Fibroblast of lung (primary cell): Measurements from ENCODE around the gene OR4C5. TPM values are rescaled to one million over a fixed set of nuclear protein-coding genes. Genes with fewer than 3 reads are reported as not detected.
"Not testable (repeated sequence)": the region's sequence is repeated elsewhere in the genome, so short reads cannot be mapped to it uniquely, and the experiment has no call there.

Experiments
- DNase-seq, 2 donors: peaks; one replicate each; pipeline versions ENCODE4 v3.0.0 to v3.0.0-alpha.2; 2010; ENCODE audit warnings: low read depth in 2 of 2
- H2AFZ ChIP-seq: 2 replicates; pipeline ENCODE4 v1.5.1; 2012; ENCODE audit warnings: low read length, control low read depth, inconsistent platforms
- H3K27ac ChIP-seq: 2 replicates; pipeline ENCODE4 v1.5.1; 2011; ENCODE audit warnings: low read length, control low read depth; ENCODE audit not compliant: insufficient read depth
- H3K27me3 ChIP-seq: 2 replicates; pipeline ENCODE4 v1.5.1; 2011; ENCODE audit warnings: mild to moderate bottlenecking, low read length; ENCODE audit not compliant: control insufficient read depth, insufficient read depth
- H3K36me3 ChIP-seq: 2 replicates; pipeline ENCODE4 v1.5.1; 2011; ENCODE audit warnings: low read length; ENCODE audit not compliant: control insufficient read depth, insufficient read depth
- H3K4me1 ChIP-seq: 2 replicates; pipeline ENCODE4 v1.5.1; 2011; ENCODE audit warnings: low read length; ENCODE audit not compliant: control insufficient read depth, insufficient read depth; ENCODE audit errors: extremely low read depth
- H3K4me2 ChIP-seq: 2 replicates; pipeline ENCODE4 v1.5.1; 2011; ENCODE audit warnings: low read length, control low read depth; ENCODE audit not compliant: insufficient read depth; ENCODE audit errors: extremely low read depth
- H3K4me3 ChIP-seq, 4 experiments: fragments of 200-600 bp in 1 of 4; sonication (generic) in 1 of 4; replicated peaks in 1 of 4; 2 replicates each; pipeline ENCODE4 v1.5.1; 2011 to 2016; ENCODE audit warnings: low read length in 4 of 4, low read depth in 3 of 4, mild to moderate bottlenecking in 3 of 4, control low read depth in 2 of 4, inconsistent platforms in 1 of 4, mixed read lengths in 1 of 4; ENCODE audit not compliant: insufficient read depth in 1 of 4; ENCODE audit errors: control extremely low read depth in 1 of 4
- H3K79me2 ChIP-seq: 2 replicates; pipeline ENCODE4 v1.5.1; 2012; ENCODE audit warnings: mild to moderate bottlenecking, low read length, inconsistent platforms; ENCODE audit not compliant: control insufficient read depth, insufficient read depth
- H3K9ac ChIP-seq: 2 replicates; pipeline ENCODE4 v1.5.1; 2011; ENCODE audit warnings: mild to moderate bottlenecking, low read length, control low read depth; ENCODE audit not compliant: insufficient read depth
- H3K9me3 ChIP-seq: 2 replicates; pipeline ENCODE4 v1.5.1; 2012; ENCODE audit warnings: low read depth, low read length; ENCODE audit not compliant: control insufficient read depth, insufficient read depth
- H4K20me1 ChIP-seq: 2 replicates; pipeline ENCODE4 v1.5.1; 2011; ENCODE audit warnings: low read length; ENCODE audit not compliant: control insufficient read depth, insufficient read depth; ENCODE audit errors: extremely low read depth
- EZH2 ChIP-seq: IDR thresholded peaks from 2 replicates; pipeline ENCODE4 v1.5.1; 2012; ENCODE audit warnings: low read length, control low read depth, mild to moderate bottlenecking; ENCODE audit errors: missing control alignments
- polyA plus RNA-seq, 2 donors: library from polyadenylated mRNA; depleted of rRNA in 1 of 2; stranded (reverse) in 1 of 2; unstranded in 1 of 2; fragments of >200 nt; gene quantifications; 2 replicates each; pipeline ENCODE4 v1.2.1, GENCODE V29; 2011 to 2012; ENCODE audit warnings: missing spikeins in 1 of 2
- total RNA-seq: library from RNA; depleted of rRNA; stranded (reverse); fragments of >200 nt; gene quantifications from 2 replicates; pipeline ENCODE4 v1.2.1, GENCODE V29; 2014
- TF ChIP-seq, protein P1 (sequence below), 2 donors: IDR thresholded peaks in 1 of 2; conservative IDR thresholded peaks in 1 of 2; 1 replicate in 1 of 2; 2 replicates in 1 of 2; pipeline ENCODE4 v1.5.1; 2011 to 2012; ENCODE audit warnings: low read length in 2 of 2, control low read depth in 1 of 2, inconsistent platforms in 1 of 2, low read depth in 1 of 2, mild to moderate bottlenecking in 1 of 2

Gene OR4C5
- total and polyA plus RNA-seq, 2 donors (not counting 1 experiment from before 2014, with no cell fraction given): not detected

DNA sequence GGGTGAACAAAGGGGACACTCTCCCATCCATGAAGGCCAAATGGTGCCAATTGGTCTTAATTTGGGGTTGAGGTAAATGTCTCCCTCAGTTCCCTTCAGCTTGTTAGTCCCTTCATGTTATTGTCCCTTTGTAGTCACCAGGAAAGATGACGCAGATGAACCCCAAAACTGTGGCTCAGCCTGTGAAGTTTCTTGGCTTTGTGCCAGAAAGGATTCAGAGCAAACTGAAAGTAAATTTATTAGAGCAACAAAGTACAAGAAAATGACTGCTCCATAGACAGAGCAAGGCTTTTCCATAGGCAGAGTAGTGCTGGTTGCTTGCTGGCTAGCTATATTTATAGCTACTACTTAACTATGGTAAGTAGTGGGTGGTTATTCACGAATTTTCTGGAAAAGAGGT, 24.8 kb downstream of the OR4C5 start:
- Histone ChIP-seq H3K27ac (no peak overlapping the region), H3K4me3 (no peak overlapping the region), H4K20me1 (no peaks in the 10 kb centered on the region), H3K27me3 (no peaks in the 10 kb centered on the region), H3K79me2 (no peaks in the 10 kb centered on the region), H3K9me3 (no peaks in the 10 kb centered on the region), H3K4me1 (no peaks in the 10 kb centered on the region), H2AFZ (no peak overlapping the region), H3K9ac (no peak overlapping the region), H3K36me3 (no peaks in the 10 kb centered on the region), H3K4me2 (no peak overlapping the region)
- TF ChIP-seq, protein P1, sequence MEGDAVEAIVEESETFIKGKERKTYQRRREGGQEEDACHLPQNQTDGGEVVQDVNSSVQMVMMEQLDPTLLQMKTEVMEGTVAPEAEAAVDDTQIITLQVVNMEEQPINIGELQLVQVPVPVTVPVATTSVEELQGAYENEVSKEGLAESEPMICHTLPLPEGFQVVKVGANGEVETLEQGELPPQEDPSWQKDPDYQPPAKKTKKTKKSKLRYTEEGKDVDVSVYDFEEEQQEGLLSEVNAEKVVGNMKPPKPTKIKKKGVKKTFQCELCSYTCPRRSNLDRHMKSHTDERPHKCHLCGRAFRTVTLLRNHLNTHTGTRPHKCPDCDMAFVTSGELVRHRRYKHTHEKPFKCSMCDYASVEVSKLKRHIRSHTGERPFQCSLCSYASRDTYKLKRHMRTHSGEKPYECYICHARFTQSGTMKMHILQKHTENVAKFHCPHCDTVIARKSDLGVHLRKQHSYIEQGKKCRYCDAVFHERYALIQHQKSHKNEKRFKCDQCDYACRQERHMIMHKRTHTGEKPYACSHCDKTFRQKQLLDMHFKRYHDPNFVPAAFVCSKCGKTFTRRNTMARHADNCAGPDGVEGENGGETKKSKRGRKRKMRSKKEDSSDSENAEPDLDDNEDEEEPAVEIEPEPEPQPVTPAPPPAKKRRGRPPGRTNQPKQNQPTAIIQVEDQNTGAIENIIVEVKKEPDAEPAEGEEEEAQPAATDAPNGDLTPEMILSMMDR (conservative IDR thresholded peaks at IDR 0.05 in 1 of 2, IDR thresholded peaks at IDR 0.05 in 1 of 2; ENCODE audit: low read depth in 1 of 2, low read length in 2 of 2): no peak
- no peak for TF ChIP-seq EZH2
- DNase-seq: no peak

DNA sequence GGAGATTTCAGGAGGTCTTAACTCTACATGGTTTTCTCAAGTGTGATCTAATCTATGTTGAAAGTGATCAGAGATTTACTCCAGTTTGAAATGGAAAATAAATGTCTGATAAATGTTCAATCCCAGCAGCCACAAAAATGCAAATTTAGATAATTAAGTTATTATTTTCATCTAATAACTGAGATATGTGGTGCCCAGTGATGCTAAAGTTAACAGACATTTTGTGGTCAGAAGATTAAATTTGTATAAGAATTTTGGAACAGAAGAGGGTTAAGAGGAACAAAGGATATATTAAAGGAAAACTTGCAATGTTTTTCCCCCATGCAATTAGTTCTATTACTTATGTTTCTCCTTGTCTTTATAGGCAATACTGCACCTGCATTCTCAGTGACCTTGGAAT, 41.6 kb downstream of the OR4C5 start, which contains the start of gene OR4C3:
TSS of gene OR4C3 (plus strand) at position 301 of the 400 bp plus-strand sequence. CDS start 102 bp downstream, outside the sequence.
- H3K27me3 ChIP-seq, H3K4me3 ChIP-seq, H3K9me3 ChIP-seq, H3K79me2 ChIP-seq, H3K4me2 ChIP-seq, H3K27ac ChIP-seq, H3K9ac ChIP-seq, H3K36me3 ChIP-seq, H2AFZ ChIP-seq, H4K20me1 ChIP-seq, H3K4me1 ChIP-seq, DNase-seq: not testable (repeated sequence)

DNA sequence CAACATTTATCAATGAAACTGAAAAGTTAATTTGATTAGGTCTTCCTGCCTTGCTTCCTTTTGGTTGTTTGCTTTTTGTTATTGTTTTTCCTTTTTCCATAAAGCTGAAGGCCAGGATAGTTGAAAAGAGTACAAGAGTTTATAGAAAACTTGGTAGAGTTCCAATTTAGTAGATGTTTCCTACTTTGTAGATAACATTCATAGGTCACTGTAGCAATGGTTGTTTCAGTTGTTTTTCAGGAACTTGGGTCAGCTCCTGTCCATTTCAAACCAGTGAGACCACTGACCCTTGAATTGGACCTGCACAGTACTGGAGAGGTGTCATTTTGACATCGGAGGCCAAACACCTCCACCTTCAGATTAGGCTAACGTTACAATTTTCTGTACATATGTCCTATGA, 46.5 kb downstream of the OR4C5 start:
- not testable (repeated sequence) for H3K9me3 ChIP-seq, H3K9ac ChIP-seq, H3K36me3 ChIP-seq, H3K27ac ChIP-seq, H3K4me2 ChIP-seq, H3K27me3 ChIP-seq, H3K79me2 ChIP-seq, H4K20me1 ChIP-seq, H3K4me3 ChIP-seq, DNase-seq, H2AFZ ChIP-seq, H3K4me1 ChIP-seq

Other genes with a start within 250 kb of the OR4C5 start
- not detected in 2 replicates for gene OR4B1, start 149.7 kb downstream of the OR4C5 start, total RNA-seq
- gene OR4B1, start 149.7 kb downstream of the OR4C5 start, polyA plus RNA-seq: not detected in 2 replicates
- gene OR4X2, start 121.4 kb downstream of the OR4C5 start, total RNA-seq: not detected in 2 replicates
- not detected in 2 replicates for gene OR4X2, start 121.4 kb downstream of the OR4C5 start, polyA plus RNA-seq
- gene OR4X1, start 102.6 kb downstream of the OR4C5 start, total RNA-seq: not detected in 2 replicates
- gene OR4X1, start 102.6 kb downstream of the OR4C5 start, polyA plus RNA-seq: not detected in 2 replicates
- not detected in 2 replicates for gene OR4S1, start 60.2 kb downstream of the OR4C5 start, total RNA-seq
- not detected in 2 replicates for gene OR4S1, start 60.2 kb downstream of the OR4C5 start, polyA plus RNA-seq
- not detected in 2 replicates for gene OR4C3, start 41.5 kb downstream of the OR4C5 start, total RNA-seq
- not detected in 2 replicates for gene OR4C3, start 41.5 kb downstream of the OR4C5 start, polyA plus RNA-seq
- gene OR4A47, start 122.3 kb upstream of the OR4C5 start, total RNA-seq: not detected in 2 replicates
- gene OR4A47, start 122.3 kb upstream of the OR4C5 start, polyA plus RNA-seq: not detected in 2 replicates